GM10248 (cell line): ENCODE measurements around the gene MACF1.
A peak's percentile ranks its signal among the peaks of the same experiment; 100 is the strongest.

Experiments used
- CTCF ChIA-PET: fragments of 300-600 bp; sonication (Branson Sonifier 250); formaldehyde crosslinking; extraction: SDS; loops from one replicate; lab custom pipeline; 2021; ENCODE audit warnings: antibody characterized with exemption; lab: Yijun Ruan, JAX
- POLR2A ChIA-PET: fragments of 350-650 bp; sonication (Branson Sonifier 250); formaldehyde crosslinking; extraction: SDS; loops from one replicate; lab custom pipeline; 2020; ENCODE audit warnings: antibody characterized with exemption; lab: Yijun Ruan, JAX
- DNase-seq: peaks from one replicate; pipeline ENCODE4 v3.0.0; 2012; ENCODE audit errors: extremely low spot score
- TF ChIP-seq, protein P1 (sequence below): IDR thresholded peaks from 2 replicates; pipeline ENCODE4 v1.5.1; 2012; ENCODE audit warnings: mild to moderate bottlenecking, low read depth; ENCODE audit errors: extremely low read depth, missing control alignments, control extremely low read depth

The MACF1 gene

DNA sequence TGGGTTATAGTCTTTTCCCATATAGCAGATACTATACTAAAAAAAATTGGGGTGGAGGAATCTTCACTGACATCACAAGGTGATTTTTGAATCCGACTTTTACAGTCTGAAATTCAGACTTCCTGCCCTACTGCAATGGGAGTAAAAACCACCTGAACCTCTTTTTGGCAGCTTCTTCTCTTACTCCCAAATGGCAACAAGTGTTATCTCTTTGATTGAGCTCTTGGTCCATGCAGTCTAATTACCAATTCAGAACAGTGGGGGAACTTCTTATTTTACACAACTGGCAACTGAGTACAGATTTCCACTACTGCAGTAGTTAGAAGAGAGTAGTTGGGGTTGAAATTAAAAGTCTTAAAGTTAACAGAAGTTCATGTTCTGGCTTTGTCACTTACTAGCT, 62.3 kb downstream of the MACF1 start:
- ChIA-PET POLR2A (no interaction called here), CTCF (interaction anchor here (0.8 to 20.6 kb wide), 7 partner anchors 8 to 391 kb away, joined by 4 to 371 read pairs (median 10); no protein-coding TSS in a partner anchor)

DNA sequence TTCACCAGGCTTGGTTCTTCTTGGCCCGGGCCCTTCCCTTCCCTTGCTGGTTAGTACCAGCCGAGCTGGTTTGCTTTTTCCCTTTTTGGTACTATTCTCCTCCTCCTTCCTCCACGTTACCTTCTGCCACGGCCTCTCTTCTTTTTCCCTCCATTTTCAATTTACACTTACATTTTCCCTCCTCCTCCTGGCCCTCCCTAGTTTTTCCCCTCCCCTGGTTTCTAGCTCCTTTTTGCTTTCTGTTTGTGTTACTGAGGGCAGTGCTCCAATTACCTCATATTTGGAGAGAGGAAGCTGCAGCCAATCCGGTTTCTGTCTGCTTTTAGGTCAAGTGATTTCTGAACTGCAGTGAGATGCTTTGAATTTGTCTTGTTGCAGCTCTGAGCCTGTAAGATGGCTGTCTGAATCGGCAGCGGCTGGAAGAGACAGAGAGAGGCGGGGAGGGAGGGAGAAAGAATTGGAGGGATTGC, 63.7 kb downstream of the MACF1 start:
- ChIA-PET CTCF (interaction anchor here (0.8 to 20.6 kb wide), 9 partner anchors 8 to 390 kb away, joined by 3 to 371 read pairs (median 7); no protein-coding TSS in a partner anchor), POLR2A (interaction anchor here (0.5 kb wide), 1 partner anchor 51 kb away, joined by 3 read pairs; no protein-coding TSS in a partner anchor)
- peak; percentile 65 for DNase-seq
- TF ChIP-seq, protein P1, sequence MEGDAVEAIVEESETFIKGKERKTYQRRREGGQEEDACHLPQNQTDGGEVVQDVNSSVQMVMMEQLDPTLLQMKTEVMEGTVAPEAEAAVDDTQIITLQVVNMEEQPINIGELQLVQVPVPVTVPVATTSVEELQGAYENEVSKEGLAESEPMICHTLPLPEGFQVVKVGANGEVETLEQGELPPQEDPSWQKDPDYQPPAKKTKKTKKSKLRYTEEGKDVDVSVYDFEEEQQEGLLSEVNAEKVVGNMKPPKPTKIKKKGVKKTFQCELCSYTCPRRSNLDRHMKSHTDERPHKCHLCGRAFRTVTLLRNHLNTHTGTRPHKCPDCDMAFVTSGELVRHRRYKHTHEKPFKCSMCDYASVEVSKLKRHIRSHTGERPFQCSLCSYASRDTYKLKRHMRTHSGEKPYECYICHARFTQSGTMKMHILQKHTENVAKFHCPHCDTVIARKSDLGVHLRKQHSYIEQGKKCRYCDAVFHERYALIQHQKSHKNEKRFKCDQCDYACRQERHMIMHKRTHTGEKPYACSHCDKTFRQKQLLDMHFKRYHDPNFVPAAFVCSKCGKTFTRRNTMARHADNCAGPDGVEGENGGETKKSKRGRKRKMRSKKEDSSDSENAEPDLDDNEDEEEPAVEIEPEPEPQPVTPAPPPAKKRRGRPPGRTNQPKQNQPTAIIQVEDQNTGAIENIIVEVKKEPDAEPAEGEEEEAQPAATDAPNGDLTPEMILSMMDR, result no peak

More for the DNA sequence above, 62.3 kb downstream of the MACF1 start:
- no peak for DNase-seq
- TF ChIP-seq, protein P1, result no peak

DNA sequence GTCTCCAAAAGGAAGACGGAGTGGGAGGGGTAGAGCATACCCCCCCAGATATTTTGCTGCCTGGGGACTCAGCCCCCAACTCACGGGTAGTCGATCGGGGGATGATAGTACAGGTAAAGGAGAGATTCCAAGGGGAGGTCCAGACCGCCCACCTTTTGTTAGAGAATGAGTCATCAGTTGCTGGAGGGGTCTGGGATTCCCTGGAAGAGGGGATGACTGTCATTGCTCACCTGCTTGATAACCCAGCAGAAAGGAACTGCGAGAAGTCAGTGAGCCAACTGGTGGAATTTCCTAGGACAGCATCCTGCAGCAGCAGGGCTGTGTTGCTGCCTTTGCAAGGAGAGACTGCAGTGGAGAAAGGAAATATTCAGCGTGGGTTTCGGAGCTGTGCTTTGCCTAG, 64.4 kb downstream of the MACF1 start:
- ChIA-PET POLR2A (no interaction called here), CTCF (interaction anchor here (1.1 to 20.6 kb wide), 9 partner anchors 11 to 390 kb away, joined by 3 to 371 read pairs (median 6); no protein-coding TSS in a partner anchor)
- TF ChIP-seq, protein P1, result no peak
- DNase-seq, result no peak

DNA sequence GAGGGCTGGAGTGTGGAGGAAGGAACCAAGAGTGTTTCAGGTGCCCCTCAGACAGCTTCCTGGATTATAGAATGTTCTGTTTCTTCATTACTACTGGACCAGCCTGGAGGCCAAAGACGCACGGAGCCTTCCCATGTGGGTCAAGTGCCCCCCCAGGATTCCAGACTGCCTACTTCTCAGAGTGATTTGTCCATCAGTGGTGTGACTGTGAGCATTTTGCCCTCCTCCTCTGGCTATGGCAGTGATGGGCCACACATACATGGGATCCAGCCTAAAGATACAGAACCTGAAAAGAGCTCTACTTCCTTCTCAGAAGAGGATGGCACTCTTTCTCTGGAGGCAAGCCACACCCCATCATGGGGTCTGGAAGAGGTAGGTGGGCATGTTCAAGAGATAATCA, 64.9 kb downstream of the MACF1 start:
- ChIA-PET CTCF (interaction anchor here (0.8 to 20.6 kb wide), 13 partner anchors 8 to 389 kb away, joined by 3 to 371 read pairs (median 3); partner anchors contain the start of gene MACF1), POLR2A (no interaction called here)

DNA sequence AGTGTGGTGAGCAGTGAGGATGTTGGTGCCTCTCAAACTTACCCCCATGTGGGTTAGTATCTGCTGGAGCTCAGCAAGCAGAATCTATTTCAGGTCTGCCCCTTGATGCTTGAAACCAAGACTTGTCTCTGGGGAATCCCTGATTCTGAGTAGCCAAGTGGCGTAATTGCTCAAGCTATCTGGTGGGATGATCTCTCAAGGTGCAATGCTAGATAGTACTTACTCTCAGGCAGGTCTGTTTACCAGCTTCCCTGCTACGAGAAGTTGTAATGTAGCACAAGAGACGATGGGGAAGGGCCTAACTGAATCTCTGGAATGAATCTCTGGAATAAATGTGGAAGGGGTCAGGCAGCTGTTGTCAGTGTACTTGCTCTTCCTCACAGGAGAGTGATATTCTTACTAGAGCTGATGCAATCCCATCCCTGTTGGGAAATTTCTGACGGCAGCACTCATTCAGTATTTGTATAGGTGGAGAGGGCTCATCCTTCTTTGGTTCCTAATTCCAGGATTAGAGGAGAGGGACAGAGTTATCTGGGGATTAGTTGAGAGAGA, 65.4 kb downstream of the MACF1 start:
- POLR2A ChIA-PET, result no interaction called here
- TF ChIP-seq, protein P1, result no peak
- CTCF ChIA-PET, result interaction anchor here (0.8 to 20.6 kb wide), 12 partner anchors 9 to 389 kb away, joined by 3 to 371 read pairs (median 3); partner anchors contain the start of gene MACF1
- peak; percentile 68 for DNase-seq

More for the DNA sequence above, 64.9 kb downstream of the MACF1 start:
- no peak for DNase-seq
- TF ChIP-seq, protein P1, result no peak

DNA sequence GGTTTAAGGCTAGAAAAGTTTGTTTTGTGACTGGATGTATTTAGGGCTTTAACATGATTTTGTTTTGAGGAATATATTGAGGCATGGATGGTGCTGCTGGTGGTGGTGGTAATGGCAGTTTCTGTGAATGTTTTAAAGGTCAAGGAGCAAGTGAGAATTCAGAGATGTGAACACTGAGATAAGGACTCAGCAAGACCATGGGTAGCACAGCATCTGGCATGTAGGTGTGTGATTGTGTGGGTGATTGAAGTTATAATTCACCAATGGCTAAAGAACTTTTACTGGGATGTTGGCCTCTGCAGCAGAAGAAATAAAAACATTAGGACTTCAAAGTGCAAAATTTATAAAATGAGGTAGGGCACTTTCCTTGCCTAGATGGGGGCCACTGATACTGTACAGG, 65.9 kb downstream of the MACF1 start:
- DNase-seq, result no peak
- ChIA-PET CTCF (interaction anchor here (1.1 to 20.6 kb wide), 8 partner anchors 9 to 269 kb away, joined by 3 to 371 read pairs (median 3); partner anchors contain the start of gene MACF1), POLR2A (no interaction called here)
- TF ChIP-seq, protein P1, result no peak
